Activated CD4-positive, alpha-beta memory T cell treated with anti-CD3 and anti-CD28 coated beads for 36 hours (primary cell): ENCODE measurements around the gene RASSF8. TPM values are rescaled to one million over a fixed set of nuclear protein-coding genes. Genes with fewer than 3 reads are reported as not detected.
A peak's percentile ranks its signal among the peaks of the same experiment; 100 is the strongest.

ENCODE experiments used
- CTCF ChIA-PET: fragments of 350-600 bp; sonication (Branson Sonifier 250); formaldehyde crosslinking; loops from one replicate; lab custom pipeline; 2021; ENCODE audit warnings: antibody characterized with exemption, inconsistent platforms; lab: Charles Lee
- POLR2A ChIA-PET: fragments of 350-600 bp; sonication (Branson Sonifier 250); formaldehyde crosslinking; loops from one replicate; lab custom pipeline; 2021; ENCODE audit warnings: antibody characterized with exemption; lab: Charles Lee
- DNase-seq: peaks from one replicate; pipeline ENCODE4 v3.0.0-alpha.2; 2020
- H3K27ac Mint-ChIP-seq: one replicate; pipeline ENCODE4 v1.8.0; 2021; ENCODE audit warnings: mixed read lengths
- H3K27me3 Mint-ChIP-seq: one replicate; pipeline ENCODE4 v1.8.0; 2021; ENCODE audit warnings: mixed read lengths
- H3K36me3 Mint-ChIP-seq: one replicate; pipeline ENCODE4 v1.8.0; 2021; ENCODE audit warnings: mixed read lengths
- H3K4me1 Mint-ChIP-seq: one replicate; pipeline ENCODE4 v1.8.0; 2021; ENCODE audit warnings: low read depth, mixed read lengths
- H3K4me3 Mint-ChIP-seq: one replicate; pipeline ENCODE4 v1.8.0; 2021; ENCODE audit warnings: mild to moderate bottlenecking, mixed read lengths
- H3K9me3 Mint-ChIP-seq: one replicate; pipeline ENCODE4 v1.8.0; 2021; ENCODE audit warnings: mixed read lengths
- intact Hi-C: fragments of 100-400 bp; cut with micrococcal nuclease; formaldehyde crosslinking; loops from one replicate; pipeline ENCODE4 v1.15.1; 2023
- total RNA-seq, 2 experiments: library from RNA; stranded (reverse); gene quantifications; one replicate each; pipeline ENCODE4 v1.2.3, GENCODE V29; 2021

The RASSF8 gene
- total RNA-seq, 2 experiments from 2014 or later, result 0.26 to 0.29 TPM

- no peaks in the 10 kb centered on the region for H3K36me3 Mint-ChIP-seq
- H3K9me3 Mint-ChIP-seq, result no peaks in the 10 kb centered on the region
- DNase-seq, result no peak
- H3K27me3 Mint-ChIP-seq, result peaks cover 24% of the 10 kb centered on the region
- CTCF ChIA-PET, result interaction anchor here (0.7 to 1.1 kb wide), 2 partner anchors 8 to 11 kb away, joined by 3 to 4 read pairs; no protein-coding TSS in a partner anchor
- no peak overlapping the region for H3K27ac Mint-ChIP-seq
- no peak overlapping the region for H3K4me3 Mint-ChIP-seq
- peaks cover 4% of the 10 kb centered on the region for H3K4me1 Mint-ChIP-seq
- POLR2A ChIA-PET, result no interaction called here
- intact Hi-C loops, result no loop called here
Observed at GRCh38 chr12:26108915-26109314, 150.4 kb downstream of the RASSF8 start.

GRCh38 chr12:26109343-26109881, 150.9 kb downstream of the RASSF8 start:
- no peak overlapping the region for H3K4me3 Mint-ChIP-seq
- no peaks in the 10 kb centered on the region for H3K9me3 Mint-ChIP-seq
- no peaks in the 10 kb centered on the region for H3K36me3 Mint-ChIP-seq
- peaks cover 22% of the 10 kb centered on the region for H3K27me3 Mint-ChIP-seq
- no peak overlapping the region for H3K27ac Mint-ChIP-seq
- intact Hi-C loops, result no loop called here
- ChIA-PET CTCF (interaction anchor here (1.4 kb wide), 1 partner anchor 12 kb away, joined by 4 read pairs; no protein-coding TSS in a partner anchor), POLR2A (no interaction called here)
- H3K4me1 Mint-ChIP-seq, result peaks cover 5% of the 10 kb centered on the region
- DNase-seq, result no peak

GRCh38 chr12:26112232-26112631, 153.8 kb downstream of the RASSF8 start:
- ChIA-PET CTCF (no interaction called here), POLR2A (no interaction called here)
- Mint-ChIP-seq H3K4me3 (peak overlapping the region; percentile 8), H3K36me3 (no peaks in the 10 kb centered on the region), H3K4me1 (peaks cover 9% of the 10 kb centered on the region), H3K9me3 (no peaks in the 10 kb centered on the region), H3K27me3 (peaks cover 33% of the 10 kb centered on the region), H3K27ac (no peak overlapping the region)
- intact Hi-C loops, result no loop called here
- no peak for DNase-seq

- no peak for DNase-seq
- H3K27me3 Mint-ChIP-seq, result peaks cover 36% of the 10 kb centered on the region
- intact Hi-C loops, result no loop called here
- ChIA-PET POLR2A (no interaction called here), CTCF (no interaction called here)
- H3K4me1 Mint-ChIP-seq, result peaks cover 9% of the 10 kb centered on the region
- no peak overlapping the region for H3K27ac Mint-ChIP-seq
- no peaks in the 10 kb centered on the region for H3K9me3 Mint-ChIP-seq
- peak overlapping the region; percentile 8 for H3K4me3 Mint-ChIP-seq
- H3K36me3 Mint-ChIP-seq, result no peaks in the 10 kb centered on the region
Observed at GRCh38 chr12:26112703-26113147, 154.2 kb downstream of the RASSF8 start.

GRCh38 chr12:26113181-26113654, 154.7 kb downstream of the RASSF8 start:
- intact Hi-C loops, result no loop called here
- Mint-ChIP-seq H3K27me3 (peaks cover 39% of the 10 kb centered on the region), H3K27ac (no peak overlapping the region), H3K4me3 (no peak overlapping the region), H3K36me3 (no peaks in the 10 kb centered on the region), H3K4me1 (peaks cover 9% of the 10 kb centered on the region), H3K9me3 (no peaks in the 10 kb centered on the region)
- ChIA-PET CTCF (no interaction called here), POLR2A (no interaction called here)
- DNase-seq, result no peak

GRCh38 chr12:26113853-26114719, 155.6 kb downstream of the RASSF8 start:
- ChIA-PET POLR2A (no interaction called here), CTCF (interaction anchor here (1.4 to 2.0 kb wide), 3 partner anchors 14 to 538 kb away, joined by 4 to 8 read pairs (median 6); no protein-coding TSS in a partner anchor)
- Mint-ChIP-seq H3K4me1 (peaks cover 9% of the 10 kb centered on the region), H3K9me3 (no peaks in the 10 kb centered on the region), H3K27me3 (peaks cover 41% of the 10 kb centered on the region), H3K36me3 (no peaks in the 10 kb centered on the region), H3K27ac (no peak overlapping the region), H3K4me3 (peak overlapping the region; percentile 63)
- DNase-seq, result peak; percentile 81
- intact Hi-C loops, result loop anchor here (1.0 kb wide), 1 partner anchor 9 kb away; no protein-coding TSS in a partner anchor

- no peak overlapping the region for H3K27ac Mint-ChIP-seq
- H3K27me3 Mint-ChIP-seq, result peaks cover 44% of the 10 kb centered on the region
- CTCF ChIA-PET, result interaction anchor here (1.1 to 2.0 kb wide), 4 partner anchors 10 to 537 kb away, joined by 4 to 8 read pairs (median 5); partner anchors contain the start of gene BHLHE41
- DNase-seq, result no peak
- POLR2A ChIA-PET, result no interaction called here
- intact Hi-C loops, result loop anchor here (1.0 kb wide), 1 partner anchor 8 kb away; no protein-coding TSS in a partner anchor
- H3K9me3 Mint-ChIP-seq, result no peaks in the 10 kb centered on the region
- peak overlapping the region; percentile 31 for H3K4me3 Mint-ChIP-seq
- no peaks in the 10 kb centered on the region for H3K36me3 Mint-ChIP-seq
- peaks cover 9% of the 10 kb centered on the region for H3K4me1 Mint-ChIP-seq
Observed at GRCh38 chr12:26114720-26115401, 156.4 kb downstream of the RASSF8 start.

- intact Hi-C loops, result no loop called here
- H3K4me3 Mint-ChIP-seq, result no peak overlapping the region
- no peaks in the 10 kb centered on the region for H3K36me3 Mint-ChIP-seq
- no peak overlapping the region for H3K27ac Mint-ChIP-seq
- no peaks in the 10 kb centered on the region for H3K9me3 Mint-ChIP-seq
- H3K27me3 Mint-ChIP-seq, result peaks cover 57% of the 10 kb centered on the region
- POLR2A ChIA-PET, result no interaction called here
- H3K4me1 Mint-ChIP-seq, result peaks cover 15% of the 10 kb centered on the region
- no peak for DNase-seq
- CTCF ChIA-PET, result interaction anchor here (0.9 to 1.3 kb wide), 3 partner anchors 9 to 20 kb away, joined by 3 read pairs; no protein-coding TSS in a partner anchor
Observed at GRCh38 chr12:26116829-26117715, 158.6 kb downstream of the RASSF8 start.

GRCh38 chr12:26118308-26118707, 159.8 kb downstream of the RASSF8 start:
- H3K9me3 Mint-ChIP-seq, result no peaks in the 10 kb centered on the region
- no peak overlapping the region for H3K27ac Mint-ChIP-seq
- peaks cover 20% of the 10 kb centered on the region for H3K4me1 Mint-ChIP-seq
- ChIA-PET CTCF (interaction anchor here (1.3 to 2.2 kb wide), 3 partner anchors 10 to 496 kb away, joined by 3 to 5 read pairs (median 3); no protein-coding TSS in a partner anchor), POLR2A (no interaction called here)
- no peak overlapping the region for H3K4me3 Mint-ChIP-seq
- H3K36me3 Mint-ChIP-seq, result no peaks in the 10 kb centered on the region
- peaks cover 53% of the 10 kb centered on the region for H3K27me3 Mint-ChIP-seq
- DNase-seq, result no peak
- intact Hi-C loops, result no loop called here

- ChIA-PET CTCF (interaction anchor here (0.5 to 3.8 kb wide), 13 partner anchors 8 to 765 kb away, joined by 3 to 12 read pairs (median 4); no protein-coding TSS in a partner anchor), POLR2A (no interaction called here)
- Mint-ChIP-seq H3K36me3 (no peaks in the 10 kb centered on the region), H3K27ac (no peak overlapping the region), H3K4me3 (no peak overlapping the region), H3K4me1 (peaks cover 22% of the 10 kb centered on the region), H3K9me3 (no peaks in the 10 kb centered on the region), H3K27me3 (peaks cover 61% of the 10 kb centered on the region)
- intact Hi-C loops, result loop anchor here (1.0 kb wide), 1 partner anchor 495 kb away; no protein-coding TSS in a partner anchor
- DNase-seq, result no peak
Observed at GRCh38 chr12:26119391-26119989, 161.0 kb downstream of the RASSF8 start.
